NCI-H524 (cell line): Measurements from ENCODE around the gene DNAJC11.

Source experiments
- DNase-seq, 2 experiments: peaks; one replicate each; lab custom pipeline; 2025; lab: John Stamatoyannopoulos, UW

The DNAJC11 gene

DNA sequence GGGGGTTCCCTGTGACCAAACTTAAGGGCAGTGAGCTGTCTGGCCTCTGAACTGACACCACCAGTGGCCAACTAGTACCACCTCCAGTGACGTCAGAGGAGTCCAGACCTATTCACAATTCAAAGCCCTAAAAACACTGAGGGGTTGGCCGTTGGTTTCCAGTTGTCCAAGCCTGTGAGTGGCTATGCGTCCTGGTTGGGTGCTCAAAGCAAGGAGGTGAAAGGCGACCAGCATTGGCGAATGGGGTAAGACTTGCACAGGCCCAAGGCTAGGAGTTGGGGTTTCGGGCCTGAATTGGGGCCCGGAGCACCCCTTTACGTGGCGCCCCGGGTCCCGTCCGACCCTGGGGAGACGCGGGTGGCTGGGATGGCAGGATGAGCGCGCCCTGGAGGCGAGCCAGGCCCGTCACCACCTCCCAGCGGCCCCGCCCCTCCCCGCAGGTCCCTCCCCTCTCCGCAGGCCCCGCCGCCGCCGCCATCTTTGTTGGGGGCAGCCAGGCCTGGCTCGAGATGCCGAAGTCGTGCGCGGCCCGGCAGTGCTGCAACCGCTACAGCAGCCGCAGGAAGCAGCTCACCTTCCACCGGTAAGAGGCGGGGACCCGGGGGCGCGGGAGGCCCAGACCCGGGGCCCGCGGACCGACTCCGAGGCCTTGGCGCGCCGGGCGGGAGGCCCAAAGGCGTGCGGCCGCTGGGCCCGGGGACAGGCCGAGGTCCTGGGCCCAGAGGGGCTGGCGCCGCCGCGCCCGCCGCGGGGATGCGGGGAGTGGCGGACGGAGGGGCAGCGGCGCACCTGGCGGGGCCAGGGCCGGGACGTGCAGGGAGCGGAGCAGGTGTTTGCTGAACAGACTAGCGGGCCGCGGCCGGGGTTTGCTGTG lies 76.7 kb downstream of the DNAJC11 start, which contains the start of gene THAP3:
Gene THAP3 (plus strand): TSS at position 159 of the 874 bp plus-strand sequence. CDS start 351 bp downstream, at position 510.
- DNase-seq, result peak; percentile 31 to 60

DNA sequence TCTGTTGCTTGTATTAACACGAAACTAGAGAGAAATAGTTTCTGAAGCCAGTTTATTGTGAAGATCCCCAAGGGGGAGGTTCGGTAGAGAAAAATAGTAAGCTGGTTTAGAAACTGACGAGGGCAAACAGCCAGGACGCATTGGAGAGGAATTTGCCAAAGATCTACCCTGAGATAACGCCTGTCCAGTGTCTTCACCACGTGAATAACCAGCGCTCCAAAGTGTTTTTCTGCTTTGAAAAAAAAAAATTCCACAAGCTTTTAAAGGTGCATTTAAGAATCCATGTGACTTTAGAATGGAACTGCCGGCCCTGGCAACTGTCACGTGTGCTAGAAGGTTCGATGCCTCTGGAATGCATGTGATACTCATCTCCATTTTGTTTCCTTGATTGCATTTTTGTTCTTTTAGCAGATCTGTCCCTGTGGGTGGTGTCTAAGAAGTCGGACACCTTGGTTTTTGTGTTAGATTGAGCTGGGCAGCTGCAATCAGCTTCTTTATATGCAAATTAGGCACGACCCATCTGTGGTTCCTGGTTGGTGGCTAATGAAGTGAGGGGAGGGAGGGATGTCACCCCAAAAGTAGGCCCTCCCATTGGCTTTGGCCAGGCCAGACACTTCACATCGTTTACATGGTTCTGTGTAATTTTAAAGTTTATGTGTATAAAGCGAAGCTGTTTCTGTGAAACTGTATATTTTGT lies 78.2 kb downstream of the DNAJC11 start:
- no peak for DNase-seq

DNA sequence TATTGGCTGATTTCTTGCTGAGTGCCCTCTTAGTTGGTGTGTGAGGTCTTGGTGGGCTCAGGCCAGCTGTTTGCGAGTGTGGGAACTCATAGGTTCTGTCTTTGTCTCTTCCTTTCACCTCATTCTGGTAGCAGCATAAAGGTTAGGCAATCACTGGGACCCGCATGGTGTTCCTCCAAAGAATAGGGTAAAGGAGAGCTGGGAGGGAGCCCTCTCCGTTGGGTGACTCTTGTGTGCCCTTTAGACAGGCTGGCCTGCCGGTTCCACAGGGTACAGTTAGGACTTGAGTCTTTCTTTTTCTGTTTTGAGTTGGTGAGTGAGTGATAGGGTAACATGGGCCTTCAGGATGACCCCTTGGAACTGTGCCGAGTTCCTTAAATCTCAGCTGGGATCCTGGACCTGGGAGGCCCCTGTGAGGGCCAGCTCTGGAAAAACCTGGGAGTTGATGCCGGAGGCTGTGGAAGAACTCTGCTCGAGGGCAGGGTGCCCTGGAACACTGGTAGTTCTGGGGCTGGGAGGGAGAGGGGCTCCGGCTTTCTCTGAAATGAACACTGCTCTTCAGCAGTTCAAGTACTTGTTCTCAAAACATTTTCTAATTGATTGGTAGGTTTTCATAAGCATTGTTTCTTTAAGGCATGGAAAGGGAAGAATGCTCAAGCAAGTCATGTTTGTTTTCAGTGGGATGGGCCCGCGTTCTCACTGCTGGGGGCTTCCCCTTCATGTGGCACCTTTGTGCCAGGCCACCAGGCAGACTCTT lies 79.0 kb downstream of the DNAJC11 start:
- no peak for DNase-seq

DNA sequence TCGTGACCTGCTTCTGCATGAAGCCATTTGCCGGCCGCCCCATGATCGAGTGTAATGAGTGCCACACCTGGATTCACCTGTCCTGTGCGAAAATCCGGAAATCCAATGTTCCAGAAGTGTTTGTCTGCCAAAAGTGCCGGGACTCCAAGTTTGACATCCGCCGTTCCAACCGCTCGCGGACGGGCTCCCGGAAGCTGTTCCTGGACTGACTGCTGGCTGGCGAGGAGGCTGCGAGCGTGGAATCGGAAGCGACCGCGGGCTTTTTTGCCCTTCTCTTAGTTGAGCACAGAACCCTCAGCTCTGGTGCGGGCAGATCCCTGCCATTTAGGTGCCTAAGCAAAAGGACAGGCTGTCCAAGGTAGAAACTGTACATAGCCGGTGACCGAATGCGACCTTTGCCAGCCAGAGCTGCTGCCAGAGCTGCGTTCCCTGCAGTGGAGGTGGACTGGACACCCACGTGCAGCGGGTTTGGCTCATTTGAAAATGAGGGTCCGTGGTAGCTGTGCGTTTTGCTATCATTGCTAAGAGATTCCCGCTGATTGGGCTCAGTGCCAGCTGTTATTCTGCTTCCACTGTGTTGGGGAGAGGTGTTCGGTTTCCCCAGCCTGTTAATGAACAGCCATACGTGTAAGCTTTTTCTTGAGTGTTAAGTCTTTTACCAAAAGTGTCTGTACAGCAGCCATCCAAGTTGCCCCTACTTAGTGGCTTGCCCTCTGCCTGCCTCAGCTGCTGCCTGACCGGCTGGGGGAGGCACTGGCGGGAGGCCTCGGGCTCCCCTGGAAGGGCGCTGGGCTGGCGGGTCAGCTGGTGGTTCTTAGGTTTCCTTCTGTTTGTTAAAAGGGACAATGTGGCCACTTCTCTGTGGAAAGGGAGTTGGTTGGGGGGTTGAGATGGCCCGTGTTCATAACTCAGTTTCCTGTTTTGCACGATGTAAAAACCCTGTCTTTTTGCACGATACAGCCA lies 79.9 kb downstream of the DNAJC11 start:
- DNase-seq, result no peak

DNA sequence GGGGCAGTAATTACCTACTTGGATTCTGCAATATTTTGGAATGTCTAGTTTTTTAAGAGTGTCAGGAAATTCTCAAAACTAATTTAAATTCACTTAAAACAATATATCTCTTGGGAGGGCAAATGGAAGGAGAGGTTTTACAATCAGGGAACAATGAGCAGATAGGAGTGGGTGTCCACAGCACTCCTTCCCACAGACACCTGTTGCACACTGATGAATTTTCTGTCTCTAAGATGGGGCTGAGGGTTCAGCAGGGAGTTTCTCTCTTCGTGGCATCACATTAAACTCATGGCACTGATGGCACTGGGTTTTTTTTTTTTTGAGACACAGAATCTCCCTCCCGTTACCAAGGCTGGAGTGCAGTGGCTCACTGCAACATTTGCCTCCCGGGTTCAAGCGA lies 82.6 kb downstream of the DNAJC11 start:
- DNase-seq, result no peak

DNA sequence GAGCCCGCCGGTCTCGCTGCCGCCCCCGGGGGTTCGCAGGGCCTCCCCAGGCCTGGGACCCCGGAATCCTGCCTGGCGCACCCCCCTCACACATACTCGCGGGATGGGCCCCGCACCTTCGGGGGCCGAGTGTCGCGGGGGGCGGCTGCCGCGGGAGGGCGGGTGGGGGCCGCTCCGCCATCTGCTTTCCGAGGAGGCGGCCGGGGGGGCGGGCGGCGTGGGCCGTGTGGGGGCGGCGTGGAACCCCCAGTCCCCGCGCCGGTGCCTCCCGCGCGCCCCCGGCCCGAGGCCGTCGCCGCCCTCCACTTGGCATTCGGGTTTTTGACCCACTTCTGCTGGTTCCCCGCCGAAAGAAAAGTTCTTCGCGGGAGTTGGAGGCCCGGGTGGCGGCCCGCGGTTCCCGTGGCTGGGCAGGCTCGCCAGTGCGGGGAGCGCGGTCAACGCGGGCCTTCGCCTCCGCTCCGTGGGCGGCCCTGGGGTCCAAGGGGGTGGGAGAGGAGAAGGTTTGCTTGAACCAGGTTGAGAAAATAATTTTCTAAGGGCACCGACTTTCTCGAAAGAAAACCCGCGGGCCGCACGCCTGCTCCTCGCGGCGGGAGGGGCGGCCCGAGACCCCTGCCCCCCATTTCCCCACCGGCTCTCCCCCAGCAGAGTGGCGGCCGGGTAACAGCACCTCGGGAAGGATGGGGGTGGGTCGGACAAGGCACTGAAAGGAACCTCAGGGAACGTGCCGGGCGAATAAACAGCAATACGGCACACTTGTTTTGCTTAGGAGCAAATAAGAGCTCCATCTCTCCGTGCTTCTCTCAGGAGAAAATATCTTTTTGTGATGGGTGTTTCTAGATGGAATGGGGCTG lies 86.5 kb downstream of the DNAJC11 start:
- DNase-seq, result no peak

DNA sequence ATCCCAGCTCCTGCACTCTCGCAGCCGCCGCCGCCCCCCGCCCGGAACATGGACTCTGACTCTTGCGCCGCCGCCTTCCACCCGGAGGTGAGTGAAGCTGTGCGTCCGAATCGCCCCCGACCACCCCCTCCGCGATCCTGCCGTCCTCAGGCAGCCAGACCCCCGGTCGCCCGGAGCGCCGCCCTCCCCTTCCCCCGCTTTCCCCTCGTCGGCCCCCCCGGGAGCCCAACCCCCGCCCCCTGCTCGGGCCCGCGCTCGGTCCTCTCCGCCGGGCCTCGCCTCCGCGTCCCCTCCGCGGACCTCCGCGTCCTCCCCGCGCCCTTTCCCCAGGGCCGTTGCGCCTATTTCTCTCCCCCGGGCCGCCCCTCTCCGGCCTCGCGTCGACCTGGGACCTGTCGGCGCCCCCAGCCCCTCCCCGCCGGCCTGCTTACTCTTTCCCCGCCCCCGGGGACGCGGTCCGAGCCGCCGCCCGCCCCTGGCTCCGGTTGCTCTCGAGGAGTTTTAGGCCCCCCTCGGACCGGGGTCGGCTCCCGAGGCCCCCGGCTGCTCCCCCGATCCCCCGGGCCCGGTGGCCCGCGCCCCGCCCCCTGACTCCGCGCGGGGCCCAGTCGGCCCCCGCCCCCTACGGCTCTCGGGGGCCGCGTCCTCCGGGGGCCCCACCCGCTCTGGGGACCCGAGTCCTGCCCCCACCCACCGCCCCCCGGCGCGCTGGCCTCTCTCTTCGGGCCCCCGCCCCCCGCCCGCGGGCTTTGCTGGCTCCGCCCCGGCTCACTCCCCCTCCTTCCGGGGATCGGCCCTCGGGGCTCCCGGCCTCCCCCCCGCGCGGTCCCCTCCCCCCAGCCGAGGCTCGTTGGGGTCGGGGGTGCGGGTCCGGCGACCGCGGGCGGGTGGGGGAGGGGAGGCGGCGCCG lies 87.3 kb downstream of the DNAJC11 start:
- DNase-seq, result no peak

DNA sequence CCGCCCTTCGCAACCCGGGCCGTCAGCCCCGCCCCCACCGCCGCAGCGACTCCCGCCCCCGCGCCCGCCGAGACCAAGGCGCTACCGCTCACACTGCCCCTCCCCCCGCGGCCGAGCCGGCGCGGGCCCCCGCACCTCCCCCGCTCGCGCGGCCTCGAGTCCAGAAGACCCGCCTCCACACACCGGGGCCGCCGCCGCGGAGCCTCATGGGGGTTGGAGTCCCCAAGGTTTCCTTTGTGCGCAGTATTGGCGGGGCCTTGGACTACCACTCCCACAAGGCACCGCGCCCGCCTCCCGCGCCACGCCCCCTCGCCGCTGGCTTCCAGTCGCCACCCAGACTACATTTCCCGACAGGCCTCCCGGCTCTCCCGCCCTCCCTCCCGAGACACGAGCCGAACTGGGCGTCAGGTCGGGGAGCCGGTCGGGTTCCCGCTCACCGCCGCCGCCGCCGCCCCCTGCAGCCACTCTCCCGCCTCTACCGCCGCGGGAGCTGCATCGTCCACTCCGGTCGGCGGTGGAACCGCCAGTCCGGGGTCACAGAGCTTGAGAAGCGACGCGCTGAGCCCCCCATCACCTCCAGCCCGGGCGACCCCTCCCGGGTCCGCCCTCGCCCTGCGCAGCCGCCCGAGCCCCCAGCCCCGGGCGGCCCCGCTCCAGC lies 88.1 kb downstream of the DNAJC11 start, which contains the start of gene PHF13:
Gene PHF13 (plus strand): TSS at position 371 of the 658 bp plus-strand sequence. CDS start 336 bp downstream, outside the sequence.
- DNase-seq, result peak; percentile 97 to 98

DNA sequence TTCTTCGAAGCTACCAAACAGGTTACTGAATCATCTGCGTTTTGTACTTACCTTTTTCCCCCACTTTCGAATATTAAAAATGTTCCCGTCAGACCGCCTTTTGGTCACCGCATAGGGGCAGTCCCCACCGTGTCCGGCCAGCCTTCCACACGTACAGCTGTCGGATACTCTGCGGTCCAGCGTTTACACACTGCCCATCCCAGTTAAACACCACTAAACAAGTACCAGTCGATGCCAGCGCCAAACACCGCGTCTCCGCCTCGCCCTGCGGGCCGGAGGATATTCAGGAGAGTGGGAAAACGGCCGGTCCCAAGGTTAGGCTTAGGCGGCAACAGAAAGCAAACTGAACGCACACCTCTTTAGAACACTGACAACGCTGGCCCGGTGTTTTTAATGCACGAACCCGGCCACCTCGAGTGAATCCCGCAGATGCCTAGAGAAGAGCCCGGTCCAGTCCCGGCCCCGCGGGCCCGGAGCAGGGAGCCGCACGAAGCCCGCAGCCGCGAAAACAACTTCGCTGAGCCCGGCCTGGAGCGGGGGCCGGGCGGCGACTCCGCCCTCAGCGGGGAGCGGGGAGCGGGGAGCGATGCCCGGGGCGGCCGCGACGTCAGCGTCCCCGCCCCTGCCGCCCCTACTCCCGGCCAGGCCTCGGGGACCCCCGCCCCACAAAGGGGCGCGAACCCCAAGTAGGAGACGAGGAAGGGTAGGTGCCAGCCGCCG lies 88.8 kb downstream of the DNAJC11 start:
- DNase-seq, result peak in 1 of 2 experiments; percentile 55

DNA sequence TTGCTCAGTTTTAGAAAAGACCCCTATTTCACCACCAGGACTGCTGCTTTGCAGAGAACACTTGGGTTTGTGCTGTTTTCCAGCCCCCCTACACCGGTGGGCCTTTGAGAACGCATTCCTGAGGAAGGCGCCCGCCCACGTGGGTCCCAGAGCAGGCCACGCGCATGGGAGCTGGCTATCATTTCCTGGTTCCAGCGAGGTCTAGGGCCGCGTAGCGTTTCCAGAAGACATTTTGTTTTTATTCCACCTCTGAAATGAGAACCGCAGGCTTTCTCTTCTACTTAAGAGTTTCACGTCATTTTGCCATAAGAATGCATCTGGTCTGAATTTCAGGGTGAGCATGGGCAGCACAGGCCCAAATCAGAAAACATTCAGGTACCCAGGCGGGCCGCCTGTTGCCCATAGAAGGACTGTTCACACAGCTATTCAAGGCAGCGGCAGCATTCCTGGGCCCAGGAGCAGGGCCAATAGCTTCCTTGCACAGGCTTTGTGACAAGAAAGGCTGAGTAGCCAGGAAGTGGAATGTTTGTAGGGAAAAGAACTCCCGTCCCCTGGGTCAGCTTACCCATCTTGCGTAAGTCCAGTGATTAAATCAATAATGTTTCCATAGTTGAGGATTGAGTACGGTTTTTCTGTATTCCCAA lies 97.6 kb downstream of the DNAJC11 start:
- no peak for DNase-seq

DNA sequence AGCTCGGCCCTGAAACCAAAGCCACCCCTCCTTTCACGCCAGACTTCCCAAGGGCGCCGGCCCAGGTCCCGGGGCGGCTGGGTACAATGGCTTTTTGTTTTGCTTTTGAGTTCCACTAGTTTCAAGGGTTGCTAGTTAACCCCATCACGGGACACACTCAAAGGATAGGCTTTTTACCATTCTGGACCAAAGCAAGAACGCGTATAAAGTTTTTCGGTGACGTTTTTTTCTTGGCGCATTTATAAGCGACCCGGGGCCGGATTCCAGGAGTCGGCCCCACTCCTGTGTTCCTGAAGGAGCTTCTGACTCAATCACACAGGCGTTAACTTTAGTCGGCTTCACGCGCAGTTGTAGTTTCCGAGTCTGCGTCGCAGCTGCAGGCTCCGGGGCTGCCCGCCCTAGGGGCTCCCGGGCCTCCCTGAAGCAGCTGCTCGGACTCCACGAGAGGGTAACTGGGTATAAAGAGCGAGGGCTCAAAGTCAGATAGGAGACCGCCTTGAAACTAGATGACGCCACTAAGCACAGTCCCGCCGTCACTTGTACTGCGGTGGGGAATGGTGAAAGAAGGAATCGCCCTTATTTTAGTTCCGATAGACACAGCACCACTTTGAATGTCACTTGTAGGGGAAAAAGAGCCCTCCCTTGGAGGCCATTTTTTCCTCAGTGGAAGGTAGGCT lies 98.2 kb downstream of the DNAJC11 start:
- peak in 1 of 2 experiments; percentile 44 for DNase-seq

DNA sequence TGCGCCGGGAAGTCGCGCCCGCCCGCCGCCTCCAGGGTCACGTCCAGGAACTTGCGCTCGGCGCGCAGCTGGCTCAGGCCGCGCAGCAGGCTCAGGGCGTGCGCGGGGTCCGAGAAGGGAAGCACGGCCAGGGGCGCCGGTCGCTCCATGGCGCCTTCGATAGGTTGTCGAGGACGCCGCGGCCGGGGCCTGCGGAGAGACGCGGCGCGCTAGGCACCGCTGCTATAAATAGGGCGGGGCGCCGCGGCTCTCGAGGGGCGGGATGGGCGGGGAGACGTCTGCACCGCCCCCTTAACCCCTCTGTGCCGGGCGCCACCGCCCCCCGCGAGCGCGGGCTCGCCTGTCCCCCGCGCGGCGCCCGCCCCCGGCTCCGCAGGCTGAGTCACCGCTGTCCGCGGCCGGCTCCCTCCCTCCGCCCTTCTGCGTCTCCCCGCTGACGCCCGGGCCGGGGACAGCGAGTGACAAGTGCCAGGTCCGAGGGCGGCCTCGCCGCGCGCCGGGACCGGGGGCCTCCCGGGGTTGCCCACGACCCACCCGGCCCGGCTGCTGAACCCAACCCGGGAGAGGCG lies 98.9 kb downstream of the DNAJC11 start, which contains the start of gene KLHL21:
Gene KLHL21 (minus strand): TSS at position 201 of the 569 bp plus-strand sequence. CDS start 52 bp downstream, at position 149.
- peak in 1 of 2 experiments; percentile 70 for DNase-seq

DNA sequence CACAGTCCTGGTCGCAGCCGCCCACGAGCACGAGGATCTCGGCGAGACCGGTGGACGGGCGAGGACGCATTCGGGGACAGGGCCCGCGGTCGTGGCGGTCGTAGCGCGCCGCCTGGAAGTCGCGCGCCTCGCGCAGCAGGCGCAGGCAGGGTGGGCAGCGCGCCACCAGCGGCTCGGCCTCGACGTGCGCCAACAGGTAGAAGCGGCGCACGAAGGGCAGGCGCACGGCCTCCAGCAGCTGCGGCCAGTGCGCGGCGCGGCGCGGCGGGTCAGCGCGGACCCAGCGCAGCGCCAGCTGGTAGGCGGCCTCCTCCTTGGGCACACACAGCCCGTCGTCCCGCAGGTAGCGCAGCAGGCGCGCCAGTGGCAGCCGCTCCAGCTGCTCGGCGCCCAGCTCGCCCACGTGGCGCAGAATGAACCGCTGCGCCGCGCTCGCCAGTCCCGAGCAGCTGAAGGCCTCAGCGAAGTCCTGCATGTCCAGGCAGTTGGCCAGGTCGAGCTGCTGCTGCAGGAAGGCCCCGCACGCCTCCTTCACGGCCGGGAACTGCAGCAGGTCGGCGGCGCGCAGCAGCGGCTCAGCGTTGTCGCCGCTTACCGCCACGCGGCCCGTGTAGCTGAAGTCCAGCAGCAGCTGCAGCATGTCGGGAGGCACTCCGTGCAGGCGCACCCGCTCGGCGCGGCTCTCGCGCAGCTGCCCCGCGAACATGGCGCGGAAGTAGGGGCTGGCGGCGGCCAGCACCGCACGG lies 99.5 kb downstream of the DNAJC11 start:
- peak in 1 of 2 experiments; percentile 53 for DNase-seq

DNA sequence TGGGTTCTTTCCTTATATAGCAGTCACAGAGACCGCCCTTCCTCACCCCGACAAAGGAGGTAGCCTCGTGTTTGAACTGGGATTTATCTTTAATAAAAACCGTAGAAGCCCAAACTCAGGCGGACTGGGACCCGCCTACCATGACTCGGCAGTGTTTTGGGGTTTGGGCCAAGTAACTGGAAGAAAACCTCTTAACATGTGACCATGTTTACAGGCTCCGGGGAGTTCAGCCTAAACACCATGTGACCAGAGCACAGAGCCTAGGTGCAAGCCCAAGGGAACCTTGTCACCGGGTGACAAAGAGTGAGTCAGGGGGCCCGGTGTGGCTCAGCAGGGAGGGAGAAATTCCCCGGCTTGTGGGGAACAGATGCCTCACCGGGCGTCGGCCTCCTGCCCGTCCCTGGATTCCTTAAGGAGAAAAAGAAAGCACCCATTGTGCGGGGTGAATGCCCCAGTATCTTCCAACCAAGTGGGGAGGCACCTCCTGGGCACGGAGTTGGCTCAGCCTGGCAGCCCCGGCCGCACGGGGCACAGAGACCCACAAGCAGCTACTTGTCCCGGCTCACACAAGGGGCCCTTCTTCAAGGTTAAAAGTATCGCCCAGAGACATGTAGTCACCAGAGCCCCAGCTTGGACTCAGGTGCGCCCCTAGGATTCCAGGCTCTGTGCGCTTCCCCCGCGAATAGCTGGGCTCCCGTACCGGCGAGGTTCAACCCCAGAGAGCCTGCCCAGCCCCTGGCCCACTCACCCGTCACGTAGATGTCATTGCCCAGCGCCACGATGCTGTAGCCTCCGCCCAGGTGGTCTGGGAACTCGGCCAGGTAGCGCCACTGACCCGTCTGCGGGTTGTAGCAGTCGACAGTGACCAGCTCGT lies 100.3 kb downstream of the DNAJC11 start:
- DNase-seq, result peak in 1 of 2 experiments; percentile 28
